NCI-H524 (cell line): Measurements from ENCODE around the gene ADGRV1.

Source experiments
- DNase-seq, 2 experiments: peaks; one replicate each; lab custom pipeline; 2025; lab: John Stamatoyannopoulos, UW

The ADGRV1 gene

DNA sequence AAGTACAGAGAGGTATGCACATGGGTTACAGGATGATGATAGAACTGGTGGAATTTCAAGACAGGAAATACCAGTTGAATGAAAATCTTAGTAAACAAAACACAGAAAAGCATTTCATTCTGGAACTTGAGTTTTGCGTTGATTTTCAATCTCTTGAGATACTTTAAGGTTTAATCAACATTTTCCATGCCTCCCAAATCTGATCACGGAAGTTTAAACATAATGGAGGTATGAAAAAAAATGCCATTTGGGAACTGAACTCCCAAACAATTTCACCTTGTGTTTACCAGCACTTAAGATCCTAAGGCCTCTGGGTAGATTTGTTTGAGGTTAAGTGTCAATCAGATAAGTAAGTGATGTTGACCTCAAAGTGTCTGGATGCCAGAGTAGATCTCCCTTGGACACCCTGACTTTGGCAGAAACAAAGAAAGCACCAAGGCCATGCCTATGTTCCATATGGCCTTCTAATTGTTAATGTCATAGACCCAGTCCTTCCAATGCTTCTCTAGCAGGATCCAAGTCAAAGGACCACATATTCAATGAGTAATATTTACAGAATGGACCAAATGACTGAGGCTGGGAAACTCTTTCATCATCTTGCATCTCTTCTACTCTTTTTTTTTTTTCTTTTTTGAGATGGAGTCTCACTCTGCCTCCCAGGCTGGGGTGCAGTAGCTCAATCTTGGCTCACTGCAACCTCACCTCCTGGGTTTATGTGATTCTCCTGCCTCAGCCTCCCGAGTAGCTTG lies 607.6 kb downstream of the ADGRV1 start:
- no peak for DNase-seq

DNA sequence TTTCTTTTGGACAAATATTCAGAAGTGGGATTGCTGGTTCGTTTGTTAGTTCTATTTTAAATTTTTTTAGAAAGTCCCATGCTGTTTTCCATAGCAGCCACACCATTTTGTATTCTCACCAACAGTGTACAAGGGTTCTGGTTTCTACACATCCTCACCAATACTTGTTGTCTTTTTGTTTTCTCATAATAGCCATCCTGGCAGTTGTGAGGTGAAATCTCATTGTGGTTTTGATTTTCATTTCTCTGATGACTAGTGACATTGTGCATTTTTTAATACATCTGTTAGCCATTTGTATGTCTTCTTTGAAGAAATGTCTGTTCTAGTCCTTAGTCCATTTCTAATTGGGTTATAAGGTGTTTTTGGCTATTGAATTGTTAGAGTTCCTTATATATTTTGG lies 610.3 kb downstream of the ADGRV1 start:
- DNase-seq = no peak

DNA sequence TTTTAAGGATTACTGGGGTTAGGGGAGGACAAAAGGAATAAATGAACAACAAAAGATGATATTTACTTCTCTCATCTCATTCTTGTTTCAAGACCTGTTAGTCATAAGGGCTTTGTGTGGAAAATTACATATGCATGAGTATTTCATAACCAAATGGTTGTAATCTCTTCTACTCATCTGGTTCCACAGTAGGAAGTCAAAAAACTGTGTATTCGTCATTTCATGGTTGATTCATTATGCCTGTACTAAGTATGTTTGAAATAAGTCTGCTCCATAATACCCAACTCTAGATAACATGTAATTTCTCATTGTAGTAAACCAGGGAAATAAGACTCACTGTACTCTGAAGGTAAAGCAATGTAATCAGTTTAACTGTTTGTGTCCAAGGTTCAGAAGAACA lies 611.7 kb downstream of the ADGRV1 start:
- DNase-seq = no peak

DNA sequence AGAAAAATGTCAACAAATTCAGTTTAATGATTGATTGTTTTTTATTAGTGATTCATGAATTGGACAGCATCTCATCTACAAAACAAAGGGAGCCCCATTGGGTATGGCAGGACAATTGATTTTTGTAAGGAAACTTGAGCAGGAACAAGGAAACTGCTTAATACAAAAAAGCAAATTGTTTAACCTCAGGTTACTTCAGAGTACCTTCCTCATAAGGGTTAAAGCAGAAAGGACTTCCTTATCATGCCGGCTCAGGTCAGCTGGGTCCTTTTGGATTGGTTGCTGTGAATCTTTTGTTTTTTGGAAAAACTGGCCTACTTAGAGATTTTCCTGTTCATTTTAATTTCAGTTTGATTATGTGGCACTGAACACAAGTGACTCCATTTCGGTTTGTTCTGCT lies 612.7 kb downstream of the ADGRV1 start:
- DNase-seq = no peak

DNA sequence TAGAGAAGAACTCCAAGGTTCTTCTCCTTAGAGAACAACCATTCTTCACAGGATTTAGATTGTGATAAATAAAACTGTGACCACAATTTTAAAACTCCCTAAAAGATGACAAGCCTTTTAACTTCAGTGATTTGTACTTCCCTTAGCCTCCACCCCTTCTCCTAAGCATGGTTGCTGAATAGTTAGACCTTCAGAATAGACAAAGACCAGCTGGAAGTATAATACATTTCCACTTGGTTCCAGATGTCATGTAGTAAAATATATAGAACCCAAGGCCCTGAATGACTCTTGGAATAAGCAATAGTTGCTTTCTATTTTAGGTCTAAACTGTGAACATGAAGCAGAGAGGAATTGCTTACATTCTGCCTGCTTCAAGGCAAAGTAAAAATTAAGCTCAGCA lies 615.8 kb downstream of the ADGRV1 start:
- no peak for DNase-seq

DNA sequence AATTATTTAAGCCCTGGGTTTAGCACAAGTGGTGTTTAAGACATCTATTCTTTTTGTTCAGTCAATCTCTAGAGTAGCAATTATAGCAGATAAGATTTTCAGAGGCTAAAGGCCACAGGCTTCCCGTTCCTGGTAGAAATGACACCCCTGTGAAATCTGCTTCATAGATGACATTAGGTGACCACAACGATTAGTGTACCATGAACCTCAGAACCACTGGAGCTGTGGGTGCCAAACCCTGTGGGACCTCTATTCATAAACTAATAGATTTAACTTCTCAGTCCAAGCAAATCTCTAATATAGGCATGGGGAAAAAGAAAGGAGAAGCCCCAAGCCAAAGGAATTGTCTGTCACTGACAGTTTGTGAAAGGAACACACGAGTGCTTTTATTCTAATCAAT lies 617.1 kb downstream of the ADGRV1 start:
- no peak for DNase-seq

DNA sequence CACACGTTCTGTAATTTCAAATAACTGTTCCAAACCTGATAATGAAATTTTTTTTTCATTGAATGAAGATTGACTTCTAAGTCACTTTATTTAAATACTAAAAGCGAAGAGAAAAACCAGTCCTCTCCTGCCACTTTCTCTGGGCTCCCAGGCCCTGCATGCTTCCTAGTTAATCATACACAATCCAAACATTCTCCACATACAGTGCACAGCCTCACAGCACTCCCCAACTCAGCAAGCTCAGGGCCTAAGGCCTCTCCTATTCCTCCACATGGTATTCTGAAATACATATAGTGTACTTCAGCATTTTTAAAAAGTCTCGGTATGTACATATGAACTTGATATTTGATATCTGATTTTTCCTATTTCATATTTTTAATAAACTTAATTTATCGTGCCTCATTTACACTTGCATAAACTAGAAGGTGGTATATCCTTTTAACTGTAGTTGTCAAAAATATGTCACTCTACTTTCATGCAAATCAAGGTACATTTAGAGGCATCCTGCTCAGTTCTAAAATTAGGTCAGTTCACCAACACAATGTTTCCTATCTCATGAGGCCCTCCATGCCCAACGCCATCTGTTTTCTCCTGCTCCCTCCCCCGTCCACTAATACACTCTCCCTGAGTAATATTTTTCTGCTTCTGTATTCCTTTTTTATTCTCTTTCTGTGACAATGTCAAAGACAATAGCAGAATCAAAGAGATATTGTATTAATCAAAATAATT lies 617.9 kb downstream of the ADGRV1 start:
- peak; percentile 11 to 59 for DNase-seq

DNA sequence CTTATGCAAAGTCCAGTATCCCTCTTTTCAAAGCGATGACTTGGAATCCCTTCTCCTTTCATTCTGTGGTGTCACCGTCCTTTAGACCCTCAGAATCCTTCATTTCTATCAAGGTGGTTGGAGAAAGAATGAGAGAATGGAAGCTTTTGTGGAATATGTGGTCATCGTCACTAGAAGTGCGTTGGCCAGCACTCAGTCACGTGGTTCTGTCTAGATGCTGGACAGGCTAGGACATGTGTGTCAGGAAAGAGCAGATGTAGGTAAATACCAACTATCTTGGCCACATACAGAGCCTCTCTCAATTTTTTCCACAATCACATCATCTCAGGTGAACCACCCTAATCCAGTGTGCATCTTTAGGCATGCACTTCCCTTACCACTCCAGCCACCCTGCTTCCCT lies 618.5 kb downstream of the ADGRV1 start:
- no peak for DNase-seq

DNA sequence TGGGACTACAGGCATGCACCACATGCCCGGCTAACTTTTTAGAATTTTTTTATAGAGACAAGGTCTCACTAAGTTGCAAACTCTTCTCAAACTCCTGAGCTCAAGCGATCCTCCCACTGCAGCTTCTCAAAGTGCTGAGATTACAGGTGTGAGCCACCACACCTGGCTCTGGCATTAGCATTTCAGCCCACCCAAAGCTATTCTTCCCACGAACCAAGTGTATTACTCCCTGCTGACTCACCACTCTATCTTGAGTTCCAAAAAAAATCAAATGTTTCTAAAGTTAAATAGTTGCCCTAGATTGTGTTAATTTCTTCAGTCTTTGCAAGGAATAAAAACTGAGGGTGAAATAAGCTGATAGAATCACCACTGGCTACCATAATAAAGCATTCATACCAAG lies 619.0 kb downstream of the ADGRV1 start:
- DNase-seq = no peak

DNA sequence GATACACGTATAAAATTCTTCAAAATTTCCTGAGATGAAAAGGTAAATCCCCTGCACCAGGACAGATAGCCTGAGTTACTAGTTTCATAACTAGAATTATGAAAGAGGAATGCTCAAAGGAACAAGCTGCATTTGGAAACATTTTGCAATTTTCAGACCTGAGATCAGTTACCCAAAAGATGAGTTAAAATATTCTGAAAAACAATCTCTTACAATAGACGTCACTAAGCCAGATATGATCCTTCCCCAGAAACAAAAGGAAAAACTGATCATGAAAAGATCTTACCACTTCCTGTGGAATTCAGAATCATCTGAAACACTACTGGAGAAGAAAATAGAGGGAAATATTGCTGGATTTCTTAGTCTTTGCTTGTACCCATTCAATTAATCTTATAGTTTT lies 619.9 kb downstream of the ADGRV1 start:
- DNase-seq = no peak

DNA sequence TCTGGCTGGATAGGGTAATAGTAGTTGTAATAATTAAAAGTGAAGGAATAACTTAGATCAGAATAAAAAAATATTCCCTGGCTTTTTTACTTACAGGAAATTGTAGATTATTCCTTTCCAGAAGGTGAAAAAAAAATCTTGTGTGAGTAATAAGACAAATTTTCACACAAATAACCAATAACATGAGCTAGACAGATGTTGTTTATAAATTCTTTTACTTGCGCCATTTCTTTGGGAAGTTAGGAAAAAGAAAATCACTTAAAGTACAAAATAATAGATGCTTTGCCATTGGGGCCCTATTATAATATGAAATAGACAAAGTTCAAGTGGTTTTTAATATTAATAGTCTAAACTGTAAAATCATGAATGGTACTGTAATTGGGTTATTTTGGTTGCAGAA lies 620.4 kb downstream of the ADGRV1 start:
- no peak for DNase-seq

DNA sequence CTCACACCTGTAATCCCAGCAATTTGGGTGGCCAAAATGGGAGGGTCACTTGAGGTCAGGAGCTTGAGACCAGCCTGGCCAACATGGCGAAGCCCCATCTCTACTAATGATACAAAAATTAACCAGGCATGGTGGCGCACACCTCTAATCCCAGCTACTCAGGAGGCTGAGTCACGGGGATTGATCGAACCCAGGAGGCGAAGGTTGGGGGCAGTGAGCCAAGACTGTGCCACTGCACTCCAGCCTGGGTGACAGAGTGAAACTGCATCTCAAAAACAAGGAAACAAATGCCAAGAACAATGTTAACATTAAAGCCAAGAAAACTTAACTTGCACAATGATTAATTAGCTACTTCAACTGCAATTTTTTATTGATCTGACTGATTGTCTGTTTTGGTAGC lies 621.9 kb downstream of the ADGRV1 start:
- no peak for DNase-seq

DNA sequence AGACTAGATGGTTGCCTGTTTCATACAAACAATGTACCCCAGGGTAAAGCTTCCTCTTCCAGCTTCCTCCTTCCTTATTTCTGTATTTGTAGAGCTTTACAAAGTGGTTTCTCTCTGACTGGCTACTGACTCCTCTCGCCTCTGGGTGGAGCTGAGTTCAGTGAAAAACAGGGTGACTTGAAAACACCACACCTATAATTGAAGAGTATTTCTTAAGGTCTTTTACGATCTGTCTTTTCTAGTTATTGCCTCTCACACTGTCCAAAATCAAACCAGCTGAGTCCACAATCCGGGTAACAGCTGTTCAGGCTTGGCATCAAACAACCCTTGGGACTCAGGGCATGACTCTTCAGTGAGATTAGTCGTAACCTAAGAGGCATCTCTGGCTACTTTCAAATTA lies 624.2 kb downstream of the ADGRV1 start:
- peak; percentile 80 to 89 for DNase-seq

DNA sequence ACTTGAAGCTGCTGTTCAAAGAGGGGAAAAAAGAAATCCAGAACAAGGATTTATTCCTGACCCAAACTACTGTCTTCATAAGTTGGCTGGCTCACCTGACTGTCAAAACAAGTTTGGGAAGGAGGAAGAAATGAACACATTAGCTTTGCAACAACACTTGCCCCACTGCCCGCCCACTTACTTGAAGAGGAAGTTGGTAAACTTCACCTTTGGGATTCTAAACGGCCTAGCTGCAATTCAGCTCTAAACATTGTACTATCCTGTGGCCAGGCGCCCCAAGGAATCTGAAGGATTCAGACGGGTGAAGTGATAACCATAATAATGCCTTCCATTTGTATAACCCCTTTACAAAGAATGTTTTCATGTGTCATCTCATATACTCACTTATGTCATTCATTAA lies 625.1 kb downstream of the ADGRV1 start:
- DNase-seq = no peak

DNA sequence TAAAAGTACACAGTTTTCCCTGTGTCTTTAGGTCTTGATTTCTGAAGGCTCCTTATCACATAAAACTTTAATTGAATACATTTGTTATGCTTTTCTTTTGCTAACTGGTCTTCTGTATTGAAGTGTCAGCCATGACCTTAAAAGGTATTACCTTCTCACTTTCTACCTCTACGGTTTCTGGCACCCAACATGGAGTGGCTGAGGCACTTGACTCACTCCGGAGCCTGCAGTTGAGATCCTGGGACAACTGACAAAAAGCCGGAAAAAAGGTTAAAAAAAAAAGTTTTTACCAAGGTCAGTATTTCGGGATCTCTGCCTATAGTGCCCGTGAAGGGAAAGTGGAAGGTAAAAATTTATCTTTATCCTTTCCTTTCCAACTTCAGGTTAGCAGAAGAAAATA lies 627.5 kb downstream of the ADGRV1 start:
- no peak for DNase-seq

DNA sequence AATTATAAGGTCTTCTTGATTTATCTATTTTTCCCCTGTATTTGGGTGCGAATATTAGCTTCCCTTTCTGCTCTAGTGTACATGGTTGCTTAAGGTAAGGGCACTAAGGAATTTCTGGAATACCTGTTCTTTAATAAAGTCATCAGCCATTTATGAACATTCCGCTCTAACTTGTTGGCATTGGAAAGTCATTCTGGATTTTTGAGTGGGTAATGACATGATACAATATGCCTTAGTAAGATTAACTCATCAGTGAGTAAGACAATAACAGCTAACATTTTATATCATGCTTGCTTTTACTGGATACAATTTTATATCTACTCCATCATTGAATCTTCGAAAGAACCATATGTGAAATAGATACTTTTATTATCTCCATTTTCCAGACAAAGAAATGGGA lies 628.4 kb downstream of the ADGRV1 start:
- no peak for DNase-seq

DNA sequence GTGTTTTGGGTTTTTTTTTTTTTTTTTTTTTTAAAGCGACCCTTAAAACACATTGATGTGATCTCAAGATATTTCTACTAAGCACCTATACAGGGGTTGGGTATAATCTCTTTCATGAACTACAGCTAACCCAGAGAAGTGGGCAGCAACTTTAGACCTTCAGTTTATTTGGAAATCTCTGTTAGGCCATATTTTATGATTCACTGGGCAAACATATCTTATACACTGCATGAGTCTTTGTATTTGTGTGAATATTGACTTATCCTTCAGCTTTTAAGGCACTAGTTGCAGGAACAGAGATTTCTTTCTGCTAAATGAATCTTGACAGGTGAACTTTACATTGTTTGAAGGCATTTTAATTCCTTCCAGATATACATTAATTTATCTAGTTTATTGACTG lies 630.2 kb downstream of the ADGRV1 start:
- DNase-seq = no peak

DNA sequence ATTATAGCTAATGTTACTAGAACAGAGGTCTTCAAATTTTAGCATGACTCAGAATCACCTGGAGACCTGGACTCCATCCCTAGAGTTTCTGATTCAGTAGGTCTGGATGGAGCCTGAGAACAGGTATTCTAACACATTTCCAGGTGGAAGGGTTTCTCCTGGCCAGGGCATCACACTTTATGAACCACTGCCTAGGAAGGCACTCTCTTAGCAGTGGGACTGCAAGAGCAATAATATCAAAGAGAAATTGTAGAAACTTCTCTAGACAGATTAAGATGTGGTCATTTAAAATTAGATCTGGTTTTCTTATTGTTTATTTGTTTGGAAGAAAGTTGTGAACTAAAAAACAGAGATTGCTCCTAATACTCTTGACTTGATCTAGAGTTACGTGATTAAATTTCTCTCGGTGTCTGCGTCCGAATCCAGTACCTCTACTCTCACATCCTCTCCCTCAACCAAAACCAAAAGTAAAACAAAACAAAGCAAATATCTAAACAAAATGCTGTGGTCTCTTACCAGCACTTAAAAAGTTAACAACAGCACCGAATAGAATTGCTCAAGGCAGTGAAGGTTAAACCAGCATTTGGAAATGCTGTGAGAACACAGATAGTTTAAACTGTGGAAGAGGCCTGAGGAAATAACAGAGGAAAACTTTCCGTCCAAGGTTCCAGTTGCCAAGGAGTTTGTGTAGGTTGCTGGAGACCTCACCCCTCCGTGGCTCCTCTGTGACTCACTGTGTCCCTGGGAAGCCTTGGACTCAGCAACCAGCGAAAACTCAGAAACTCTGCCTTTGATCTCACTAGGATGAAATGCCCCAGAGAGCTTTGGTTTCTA lies 631.1 kb downstream of the ADGRV1 start:
- DNase-seq = no peak

DNA sequence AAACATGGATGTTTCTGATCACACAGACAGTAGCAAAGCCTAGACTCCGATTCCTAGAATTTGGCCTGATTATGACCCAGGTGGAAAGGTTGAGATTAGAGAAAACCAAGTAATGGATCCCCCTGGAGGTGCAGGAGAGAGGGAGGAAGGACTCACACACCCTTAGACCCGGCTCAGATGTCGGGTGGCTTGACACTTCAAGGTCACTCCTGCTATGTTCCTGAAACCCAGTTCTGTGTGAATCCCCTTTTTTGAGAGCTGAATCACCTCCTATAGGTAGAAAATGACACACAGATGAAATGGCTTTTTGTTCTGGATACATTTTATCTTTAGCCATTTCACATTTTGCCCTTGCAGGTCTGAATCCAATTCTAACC lies 631.7 kb downstream of the ADGRV1 start:
- no peak for DNase-seq

DNA sequence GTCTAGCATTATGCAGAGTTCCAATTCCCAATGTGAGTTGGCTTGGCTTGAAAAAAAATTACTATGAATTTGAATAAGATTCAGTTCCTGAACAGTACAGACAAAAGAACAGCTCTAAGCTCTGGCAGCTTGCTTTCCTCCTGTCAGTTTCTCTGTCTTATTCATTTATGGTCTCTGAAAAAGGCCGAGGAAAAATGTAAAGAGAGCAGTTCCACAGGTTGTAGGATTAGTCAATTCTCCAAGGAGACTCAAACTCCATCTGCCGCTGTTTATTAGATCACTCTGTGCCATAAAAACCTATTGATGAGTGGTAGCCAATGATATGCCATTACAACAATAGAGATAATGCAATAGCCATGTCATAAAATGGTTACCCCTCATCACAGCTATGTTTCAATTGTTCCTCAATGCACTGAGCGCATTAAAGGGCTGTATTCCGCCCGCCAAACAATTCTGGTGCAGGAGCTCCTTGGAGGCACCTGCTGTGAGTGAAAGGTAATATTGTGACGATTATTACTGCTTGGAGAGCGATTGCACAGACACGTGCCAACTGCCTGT lies 636.3 kb downstream of the ADGRV1 start:
- peak in 1 of 2 experiments; percentile 37 for DNase-seq

DNA sequence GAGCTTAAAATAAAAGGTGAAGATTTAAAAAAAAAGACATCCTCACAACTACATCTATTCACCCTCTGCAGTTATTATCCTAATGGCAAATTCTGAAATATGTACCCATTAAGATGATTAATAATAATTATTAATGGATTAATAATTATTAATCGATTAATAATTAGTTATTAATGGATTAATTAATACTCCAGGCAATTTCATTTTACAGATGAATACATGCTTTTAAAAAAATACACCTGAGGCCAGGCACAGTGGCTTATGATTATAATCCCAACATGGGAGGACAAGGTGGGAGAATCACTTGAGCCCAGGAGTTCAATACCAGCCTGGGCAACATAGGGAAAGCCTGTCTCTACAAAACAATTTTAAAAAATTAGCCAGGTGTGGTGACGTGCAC lies 642.1 kb downstream of the ADGRV1 start:
- no peak for DNase-seq

DNA sequence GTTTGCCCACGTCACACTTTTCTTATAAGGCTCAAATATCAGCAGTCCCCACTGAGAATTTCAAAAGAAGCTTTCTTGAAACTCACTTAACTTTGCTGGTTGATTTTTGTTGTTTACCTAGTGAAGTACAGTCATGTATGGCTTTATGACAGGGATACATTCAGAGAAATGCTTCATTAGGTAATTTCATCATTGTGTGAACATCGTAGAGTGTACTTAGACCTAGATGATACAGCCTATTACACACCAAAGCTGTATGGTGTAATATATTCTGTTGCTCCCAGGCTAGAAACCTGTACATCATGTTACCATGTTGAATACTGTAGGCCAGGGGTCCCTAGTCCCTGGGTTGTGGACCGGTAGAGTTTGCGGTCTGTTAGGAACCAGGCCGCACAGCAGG lies 647.5 kb downstream of the ADGRV1 start:
- no peak for DNase-seq

DNA sequence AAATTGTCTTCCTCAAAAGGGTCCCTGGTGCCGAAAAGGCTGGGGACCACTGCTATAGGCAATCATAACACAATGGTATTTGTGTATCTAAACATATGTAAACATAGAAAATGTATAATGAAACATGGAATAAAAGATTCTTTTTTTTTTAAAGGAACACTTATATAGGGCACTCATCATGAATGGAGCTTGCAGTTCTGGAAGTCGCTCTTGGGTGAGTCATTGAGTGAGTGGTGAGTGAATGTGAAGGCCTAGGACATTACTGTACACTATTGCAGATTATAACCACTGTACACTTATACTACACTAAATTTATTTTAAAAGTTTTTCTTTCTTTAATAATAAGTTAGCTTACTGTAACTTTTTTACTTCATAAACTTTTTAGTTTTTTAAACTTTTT lies 648.1 kb downstream of the ADGRV1 start:
- DNase-seq = no peak
